H9 (cell line): ENCODE measurements around the gene CALHM4. TPM values are rescaled to one million over a fixed set of nuclear protein-coding genes. Genes with fewer than 3 reads are reported as not detected.

Experiments
- DNase-seq: peaks from one replicate; pipeline ENCODE4 v3.0.0-alpha.2; 2017
- H2AFZ ChIP-seq: one replicate; pipeline ENCODE4 v1.6.1; 2013; ENCODE audit warnings: mild to moderate bottlenecking, low read length, control low read depth, moderate library complexity
- H2AK5ac ChIP-seq: 2 replicates; pipeline ENCODE4 v1.6.1; 2013; ENCODE audit warnings: low read length, control low read depth, mixed read lengths; ENCODE audit not compliant: insufficient read length
- H2BK120ac ChIP-seq: one replicate; pipeline ENCODE4 v1.6.1; 2013; ENCODE audit warnings: low read depth, mild to moderate bottlenecking, low read length, control low read depth, inconsistent platforms; ENCODE audit not compliant: poor library complexity, severe bottlenecking
- H2BK12ac ChIP-seq: 2 replicates; pipeline ENCODE4 v1.6.1; 2013; ENCODE audit warnings: low read length, control low read depth, mixed read lengths, low read depth; ENCODE audit not compliant: insufficient read length
- H2BK15ac ChIP-seq: 2 replicates; pipeline ENCODE4 v1.6.1; 2013; ENCODE audit warnings: low read depth, low read length, control low read depth
- H2BK20ac ChIP-seq: one replicate; pipeline ENCODE4 v1.6.1; 2013; ENCODE audit warnings: low read depth, mild to moderate bottlenecking, low read length, control low read depth, inconsistent platforms; ENCODE audit not compliant: poor library complexity, severe bottlenecking
- H2BK5ac ChIP-seq: 2 replicates; pipeline ENCODE4 v1.6.1; 2013; ENCODE audit warnings: low read length, control low read depth, mixed read lengths; ENCODE audit not compliant: insufficient read length
- H3K14ac ChIP-seq: 2 replicates; pipeline ENCODE4 v1.6.1; 2013; ENCODE audit warnings: low read length, control low read depth; ENCODE audit not compliant: insufficient read depth
- H3K18ac ChIP-seq: 2 replicates; pipeline ENCODE4 v1.6.1; 2013; ENCODE audit warnings: low read depth, mild to moderate bottlenecking, mixed read lengths, low read length, control low read depth; ENCODE audit not compliant: insufficient read length
- H3K23ac ChIP-seq: 2 replicates; pipeline ENCODE4 v1.6.1; 2013; ENCODE audit warnings: low read length, control low read depth, mixed read lengths, low read depth; ENCODE audit not compliant: insufficient read length
- H3K23me2 ChIP-seq: 2 replicates; pipeline ENCODE4 v1.6.1; 2013; ENCODE audit warnings: low read depth, mild to moderate bottlenecking, mixed read lengths, low read length, control low read depth; ENCODE audit not compliant: insufficient read length, poor library complexity, severe bottlenecking
- H3K27ac ChIP-seq: 2 replicates; pipeline ENCODE4 v1.5.1; 2013; ENCODE audit warnings: low read length, control low read depth, mixed read lengths, low read depth; ENCODE audit not compliant: insufficient read length
- H3K27me3 ChIP-seq: 2 replicates; pipeline ENCODE4 v1.6.1; 2013; ENCODE audit warnings: low read length, control low read depth, inconsistent platforms; ENCODE audit not compliant: insufficient read depth
- H3K4ac ChIP-seq: 2 replicates; pipeline ENCODE4 v1.6.1; 2013; ENCODE audit warnings: low read depth, mild to moderate bottlenecking, control low read depth, inconsistent platforms, low read length, moderate library complexity
- H3K4me1 ChIP-seq: 2 replicates; pipeline ENCODE4 v1.6.1; 2013; ENCODE audit warnings: low read length, control low read depth, inconsistent platforms; ENCODE audit not compliant: insufficient read depth
- H3K4me2 ChIP-seq: 2 replicates; pipeline ENCODE4 v1.6.1; 2013; ENCODE audit warnings: low read length, control low read depth, mixed read lengths; ENCODE audit not compliant: insufficient read length, insufficient read depth
- H3K56ac ChIP-seq: 2 replicates; pipeline ENCODE4 v1.6.1; 2013; ENCODE audit warnings: low read depth, mild to moderate bottlenecking, mixed read lengths, low read length, control low read depth; ENCODE audit not compliant: insufficient read length
- H3K79me1 ChIP-seq: 2 replicates; pipeline ENCODE4 v1.6.1; 2013; ENCODE audit warnings: low read depth, mild to moderate bottlenecking, moderate library complexity, low read length, control low read depth, inconsistent platforms; ENCODE audit not compliant: insufficient read depth, poor library complexity, severe bottlenecking
- H3K79me2 ChIP-seq: 2 replicates; pipeline ENCODE4 v1.6.1; 2013; ENCODE audit warnings: low read length, control low read depth, inconsistent platforms; ENCODE audit not compliant: insufficient read depth
- H3K9ac ChIP-seq: 2 replicates; pipeline ENCODE4 v1.6.1; 2013; ENCODE audit warnings: low read length, control low read depth, mixed read lengths; ENCODE audit not compliant: insufficient read length; ENCODE audit errors: extremely low read depth
- H3K9me3 ChIP-seq: one replicate; pipeline ENCODE4 v1.6.1; 2013; ENCODE audit warnings: low read depth, low read length, inconsistent platforms; ENCODE audit not compliant: control insufficient read depth
- H3T11ph ChIP-seq: one replicate; pipeline ENCODE4 v1.6.1; 2013; ENCODE audit warnings: mild to moderate bottlenecking, low read length, control low read depth, inconsistent platforms
- H4K20me1 ChIP-seq: one replicate; pipeline ENCODE4 v1.6.1; 2013; ENCODE audit not compliant: control insufficient read depth, insufficient read length, insufficient read depth
- H4K5ac ChIP-seq: 2 replicates; pipeline ENCODE4 v1.6.1; 2013; ENCODE audit warnings: low read depth, mild to moderate bottlenecking, mixed read lengths, low read length, control low read depth; ENCODE audit not compliant: insufficient read length
- H4K8ac ChIP-seq: replicated peaks from 2 replicates; pipeline ENCODE4 v1.6.1; 2013; ENCODE audit warnings: low read length, control low read depth, mixed read lengths, low read depth; ENCODE audit not compliant: insufficient read length
- H4K91ac ChIP-seq: 2 replicates; pipeline ENCODE4 v1.6.1; 2013; ENCODE audit warnings: low read depth, mild to moderate bottlenecking, moderate library complexity, mixed read lengths, low read length, control low read depth; ENCODE audit not compliant: insufficient read length
- H3K27ac Mint-ChIP-seq, 3 experiments: 2 replicates in 2 of 3; 3 replicates in 1 of 3; pipeline ENCODE4 v1.8.0; 2020 to 2021; ENCODE audit warnings: mixed read lengths in 3 of 3, mild to moderate bottlenecking in 1 of 3, moderate library complexity in 1 of 3
- H3K27me3 Mint-ChIP-seq: 2 replicates; pipeline ENCODE4 v1.8.0; 2021; ENCODE audit warnings: low read depth, mild to moderate bottlenecking, moderate library complexity, mixed read lengths
- H3K36me3 Mint-ChIP-seq, 3 experiments: 2 replicates in 2 of 3; 3 replicates in 1 of 3; pipeline ENCODE4 v1.8.0; 2020 to 2021; ENCODE audit warnings: low read depth in 3 of 3, mixed read lengths in 3 of 3; ENCODE audit not compliant: insufficient read depth in 1 of 3
- H3K4me1 Mint-ChIP-seq, 2 experiments: 2 replicates each; pipeline ENCODE4 v1.8.0; 2020; ENCODE audit warnings: mixed read lengths in 2 of 2
- H3K4me3 Mint-ChIP-seq, 2 experiments: 2 replicates in 1 of 2; 3 replicates in 1 of 2; pipeline ENCODE4 v1.8.0; 2020 to 2021; ENCODE audit warnings: mild to moderate bottlenecking in 2 of 2, mixed read lengths in 2 of 2, moderate library complexity in 1 of 2
- H3K9me3 Mint-ChIP-seq, 2 experiments: 2 replicates in 1 of 2; 3 replicates in 1 of 2; pipeline ENCODE4 v1.8.0; 2020; ENCODE audit warnings: mild to moderate bottlenecking in 2 of 2, mixed read lengths in 2 of 2, moderate library complexity in 1 of 2
- WGBS: extraction: QIAGEN DNeasy Blood & Tissue Kit; methylation state at CpG from one replicate; pipeline ENCODE4 v1.1.7; 2013; ENCODE audit warnings: missing lambda C conversion rate, low lambda C conversion rate, mixed read lengths; ENCODE audit not compliant: insufficient read length; ENCODE audit errors: extremely low coverage; 5-methylcytosine and 5-hydroxymethylcytosine counted together
- total RNA-seq: library from RNA; stranded (reverse); gene quantifications from 2 replicates; pipeline ENCODE4 v1.2.1, GENCODE V29; 2021
- TF ChIP-seq, protein P1 (sequence below): fragments of 200-600 bp; sonication (generic); conservative IDR thresholded peaks from 3 replicates; pipeline ENCODE4 v1.8.0; 2021; ENCODE audit warnings: antibody characterized with exemption, mild to moderate bottlenecking

Gene CALHM4
- total RNA-seq, 1 experiment from 2014 or later, result not detected

- no peak overlapping the region for H2BK15ac ChIP-seq
- no peak overlapping the region for H3K18ac ChIP-seq
- H3K27me3 Mint-ChIP-seq, result peaks cover 7% of the 10 kb centered on the region
- H3K4me2 ChIP-seq, result no peak overlapping the region
- H3K23ac ChIP-seq, result no peak overlapping the region
- TF ChIP-seq, protein P1, sequence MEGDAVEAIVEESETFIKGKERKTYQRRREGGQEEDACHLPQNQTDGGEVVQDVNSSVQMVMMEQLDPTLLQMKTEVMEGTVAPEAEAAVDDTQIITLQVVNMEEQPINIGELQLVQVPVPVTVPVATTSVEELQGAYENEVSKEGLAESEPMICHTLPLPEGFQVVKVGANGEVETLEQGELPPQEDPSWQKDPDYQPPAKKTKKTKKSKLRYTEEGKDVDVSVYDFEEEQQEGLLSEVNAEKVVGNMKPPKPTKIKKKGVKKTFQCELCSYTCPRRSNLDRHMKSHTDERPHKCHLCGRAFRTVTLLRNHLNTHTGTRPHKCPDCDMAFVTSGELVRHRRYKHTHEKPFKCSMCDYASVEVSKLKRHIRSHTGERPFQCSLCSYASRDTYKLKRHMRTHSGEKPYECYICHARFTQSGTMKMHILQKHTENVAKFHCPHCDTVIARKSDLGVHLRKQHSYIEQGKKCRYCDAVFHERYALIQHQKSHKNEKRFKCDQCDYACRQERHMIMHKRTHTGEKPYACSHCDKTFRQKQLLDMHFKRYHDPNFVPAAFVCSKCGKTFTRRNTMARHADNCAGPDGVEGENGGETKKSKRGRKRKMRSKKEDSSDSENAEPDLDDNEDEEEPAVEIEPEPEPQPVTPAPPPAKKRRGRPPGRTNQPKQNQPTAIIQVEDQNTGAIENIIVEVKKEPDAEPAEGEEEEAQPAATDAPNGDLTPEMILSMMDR, result no peak
- H3K4me1 Mint-ChIP-seq, result peaks cover 3% of the 10 kb centered on the region in 2 experiments; a peak in 2 of 4 replicates
- H2AFZ ChIP-seq, result no peak overlapping the region
- no peak overlapping the region for H3K9ac ChIP-seq
- no peak overlapping the region for H2AK5ac ChIP-seq
- H3K27ac ChIP-seq, result no peak overlapping the region
- no peak overlapping the region for H3T11ph ChIP-seq
- no peaks in the 10 kb centered on the region for H3K79me1 ChIP-seq
- H2BK120ac ChIP-seq, result no peak overlapping the region
- H4K91ac ChIP-seq, result no peak overlapping the region
- no peaks in the 10 kb centered on the region for H3K79me2 ChIP-seq
- H3K27ac Mint-ChIP-seq, result no peak overlapping the region
- WGBS, result no CpG with 5 or more reads among the region's 4 CpGs
- no peaks in the 10 kb centered on the region for H4K20me1 ChIP-seq
- H3K36me3 Mint-ChIP-seq, result no peaks in the 10 kb centered on the region
- no peaks in the 10 kb centered on the region for H3K9me3 ChIP-seq
- H4K5ac ChIP-seq, result no peak overlapping the region
- H3K14ac ChIP-seq, result no peak overlapping the region
- DNase-seq, result no peak
- H3K4me1 ChIP-seq, result no peaks in the 10 kb centered on the region
- H4K8ac ChIP-seq, result no peak overlapping the region
- no peak overlapping the region for H2BK5ac ChIP-seq
- no peak overlapping the region for H3K4me3 Mint-ChIP-seq
- no peak overlapping the region for H3K4ac ChIP-seq
- H3K23me2 ChIP-seq, result no peaks in the 10 kb centered on the region
- H2BK12ac ChIP-seq, result no peak overlapping the region
- no peak overlapping the region for H3K56ac ChIP-seq
- no peak overlapping the region for H2BK20ac ChIP-seq
- H3K9me3 Mint-ChIP-seq, result no peaks in the 10 kb centered on the region
- no peaks in the 10 kb centered on the region for H3K27me3 ChIP-seq
Measured at GRCh38 chr6:116562019-116562403, 8.5 kb downstream of the CALHM4 start.
